NCI-H82 treated with DMSO at 0.1 percent for 48 hours (cell line): ENCODE data around the gene GLIPR2.
"Not testable (repeated sequence)": the region's sequence is repeated elsewhere in the genome, so short reads cannot be mapped to it uniquely, and the experiment has no call there.

ENCODE experiments used
- DNase-seq: peaks from one replicate; lab custom pipeline; 2025; ENCODE audit not compliant: unreplicated experiment; lab: John Stamatoyannopoulos, UW

The GLIPR2 gene

GRCh38 chr9:36163049-36163785 lies 26.7 kb downstream of the GLIPR2 start:
- no peak for DNase-seq

- DNase-seq = no peak
These were observed 27.2 kb downstream of the GLIPR2 start for GRCh38 chr9:36163786-36164170.

- DNase-seq = no peak
These were observed 27.8 kb downstream of the GLIPR2 start for GRCh38 chr9:36164372-36164771.

- DNase-seq = no peak
These were observed 28.5 kb downstream of the GLIPR2 start for GRCh38 chr9:36164989-36165388.

GRCh38 chr9:36165826-36166167 lies 29.3 kb downstream of the GLIPR2 start:
- DNase-seq = no peak

- DNase-seq = peak; percentile 19
These were observed 29.8 kb downstream of the GLIPR2 start for GRCh38 chr9:36166168-36166927.

GRCh38 chr9:36169166-36169565 lies 32.6 kb downstream of the GLIPR2 start, which contains the start of gene CCIN:
Gene CCIN, plus strand, starts transcription at chr9:36169388. Its CDS starts 115 bp downstream, at chr9:36169503.
- DNase-seq = no peak

- DNase-seq = no peak
These were observed 33.2 kb downstream of the GLIPR2 start for GRCh38 chr9:36169708-36170107.

- no peak for DNase-seq
These were observed 34.0 kb downstream of the GLIPR2 start for GRCh38 chr9:36170531-36170930.

- DNase-seq = no peak
These were observed 37.3 kb downstream of the GLIPR2 start for GRCh38 chr9:36173861-36174260.

- DNase-seq = no peak
These were observed 37.7 kb downstream of the GLIPR2 start for GRCh38 chr9:36174271-36174670.

- DNase-seq = no peak
These were observed 38.2 kb downstream of the GLIPR2 start for GRCh38 chr9:36174731-36175130.

GRCh38 chr9:36175209-36175608 lies 38.7 kb downstream of the GLIPR2 start:
- DNase-seq = not testable (repeated sequence)

GRCh38 chr9:36176496-36176895 lies 40.0 kb downstream of the GLIPR2 start:
- DNase-seq = not testable (repeated sequence)

- no peak for DNase-seq
These were observed 41.0 kb downstream of the GLIPR2 start for GRCh38 chr9:36177571-36177970.

GRCh38 chr9:36180243-36180642 lies 43.7 kb downstream of the GLIPR2 start:
- not testable (repeated sequence) for DNase-seq

GRCh38 chr9:36187414-36187813 lies 50.9 kb downstream of the GLIPR2 start:
- no peak for DNase-seq

GRCh38 chr9:36188212-36188611 lies 51.7 kb downstream of the GLIPR2 start:
- no peak for DNase-seq

- no peak for DNase-seq
These were observed 53.4 kb downstream of the GLIPR2 start for GRCh38 chr9:36189976-36190375.

- peak; percentile 97 for DNase-seq
These were observed 54.1 kb downstream of the GLIPR2 start, which contains the start of gene CLTA for GRCh38 chr9:36190388-36191289. Gene CLTA, plus strand, starts transcription at chr9:36190921. Its CDS starts 136 bp downstream, at chr9:36191057.

- no peak for DNase-seq
These were observed 54.7 kb downstream of the GLIPR2 start for GRCh38 chr9:36191290-36191645.
